Activated gamma-delta T cell treated with anti-CD3 and anti-CD28 coated beads, Interleukin-2, amount 50 U/mL, for 16 hours (primary cell): Measurements from ENCODE around the gene GPR32.
"Not testable (repeated sequence)": the region's sequence is repeated elsewhere in the genome, so short reads cannot be mapped to it uniquely, and the experiment has no call there.

ENCODE experiments used
- DNase-seq: peaks from one replicate; pipeline ENCODE4 v3.0.0-alpha.2; 2020; ENCODE audit warnings: low read depth

Gene GPR32

GRCh38 chr19:50747141-50747540 is 23.1 kb upstream of the GPR32 start:
- not testable (repeated sequence) for DNase-seq

- DNase-seq: no peak
These were observed 20.8 kb upstream of the GPR32 start for GRCh38 chr19:50749490-50749889.

GRCh38 chr19:50750010-50750409 is 20.3 kb upstream of the GPR32 start:
- no peak for DNase-seq

- no peak for DNase-seq
These were observed 16.4 kb upstream of the GPR32 start for GRCh38 chr19:50753879-50754278.

- not testable (repeated sequence) for DNase-seq
These were observed 14.0 kb upstream of the GPR32 start for GRCh38 chr19:50756244-50756643.

- not testable (repeated sequence) for DNase-seq
These were observed 12.6 kb upstream of the GPR32 start for GRCh38 chr19:50757624-50758023.

- not testable (repeated sequence) for DNase-seq
These were observed 11.2 kb upstream of the GPR32 start for GRCh38 chr19:50759076-50759475.

- no peak for DNase-seq
These were observed 10.4 kb upstream of the GPR32 start for GRCh38 chr19:50759886-50760285.

GRCh38 chr19:50761501-50761900 is 8.8 kb upstream of the GPR32 start:
- not testable (repeated sequence) for DNase-seq

- not testable (repeated sequence) for DNase-seq
These were observed 6.7 kb upstream of the GPR32 start for GRCh38 chr19:50763521-50763920.

GRCh38 chr19:50764409-50764808 is 5.9 kb upstream of the GPR32 start:
- DNase-seq: no peak

GRCh38 chr19:50766746-50767145 is 3.5 kb upstream of the GPR32 start:
- not testable (repeated sequence) for DNase-seq

GRCh38 chr19:50767263-50767662 is 3.0 kb upstream of the GPR32 start:
- DNase-seq: not testable (repeated sequence)

- DNase-seq: no peak
These were observed 2.0 kb upstream of the GPR32 start for GRCh38 chr19:50768277-50768676.

- no peak for DNase-seq
These were observed 624 bp downstream of the GPR32 start for GRCh38 chr19:50770888-50771287.

- DNase-seq: no peak
These were observed 2.2 kb downstream of the GPR32 start for GRCh38 chr19:50772476-50772875.

- not testable (repeated sequence) for DNase-seq
These were observed 2.6 kb downstream of the GPR32 start for GRCh38 chr19:50772912-50773311.

GRCh38 chr19:50773454-50773853 is 3.2 kb downstream of the GPR32 start:
- not testable (repeated sequence) for DNase-seq

- DNase-seq: no peak
These were observed 5.9 kb downstream of the GPR32 start for GRCh38 chr19:50776131-50776530.

GRCh38 chr19:50777261-50777660 is 7.0 kb downstream of the GPR32 start:
- DNase-seq: no peak

- no peak for DNase-seq
These were observed 7.6 kb downstream of the GPR32 start for GRCh38 chr19:50777830-50778303.

- DNase-seq: no peak
These were observed 8.7 kb downstream of the GPR32 start for GRCh38 chr19:50778906-50779430.

- no peak for DNase-seq
These were observed 9.5 kb downstream of the GPR32 start for GRCh38 chr19:50779504-50780457.
